Stimulated activated CD8-positive, alpha-beta memory T cell treated with anti-CD3 and anti-CD28 coated beads, Interleukin-12 subunit alpha, Interleukin-12 subunit beta, amount 100 ng/mL, for 4 hours (primary cell): Measurements from ENCODE around the gene DCP1A.

Experiments
- DNase-seq: peaks from one replicate; pipeline ENCODE4 v3.0.0-alpha.2; 2020; ENCODE audit warnings: low read depth

DCP1A gene

GRCh38 chr3:53243785-53244184 lies 103.6 kb downstream of the DCP1A start:
- no peak for DNase-seq

GRCh38 chr3:53243165-53243564 lies 104.2 kb downstream of the DCP1A start:
- no peak for DNase-seq

- DNase-seq: no peak
Observed at GRCh38 chr3:53242642-53243041, 104.7 kb downstream of the DCP1A start.

GRCh38 chr3:53242155-53242554 lies 105.2 kb downstream of the DCP1A start:
- no peak for DNase-seq

DNA sequence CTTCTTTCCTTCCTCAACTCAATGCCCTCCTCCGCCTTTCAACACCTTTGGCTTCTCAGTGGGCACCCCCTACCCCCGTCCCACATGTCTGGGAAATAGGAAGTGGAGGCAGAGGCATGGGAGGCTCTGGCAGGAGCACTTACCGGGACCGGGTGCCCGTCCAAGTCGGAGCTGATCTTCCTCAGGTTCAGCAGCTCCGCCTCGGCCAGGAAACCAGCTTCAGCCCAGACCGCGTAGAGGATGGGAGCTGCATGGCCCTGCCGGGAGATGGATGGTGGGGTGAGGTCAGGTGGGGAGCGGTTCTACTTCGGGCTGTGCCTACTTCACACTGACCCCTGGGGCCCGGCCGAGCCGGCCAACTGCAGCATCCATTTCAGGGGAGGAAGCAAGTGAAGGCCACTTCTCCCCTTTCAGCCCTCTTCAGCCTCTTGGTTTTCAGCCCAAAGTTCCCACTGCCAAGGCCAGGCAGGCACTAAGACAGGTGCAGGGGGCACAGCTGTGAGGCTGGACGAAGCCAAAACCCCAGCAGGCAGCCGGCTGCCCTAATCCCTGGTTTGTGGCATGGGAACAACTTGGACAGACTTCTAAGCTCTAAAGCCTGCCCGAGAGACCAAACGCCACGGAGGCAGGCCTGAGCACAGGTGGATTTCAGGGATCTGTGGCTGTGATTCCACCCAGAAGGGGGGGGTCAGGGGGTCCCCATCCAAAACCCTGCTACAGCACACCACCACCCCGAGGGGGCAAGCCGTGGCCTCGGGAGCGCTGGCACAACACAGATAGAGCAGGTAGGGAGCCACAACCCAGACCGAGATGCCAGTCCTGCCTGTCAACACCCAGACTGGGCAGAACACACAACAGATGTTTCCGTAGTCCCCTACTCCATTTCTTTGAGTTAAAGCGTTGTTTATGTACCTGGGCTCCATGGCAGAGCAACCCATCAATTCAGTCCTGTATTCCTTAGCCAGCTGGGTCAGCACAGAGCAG lies 106.1 kb downstream of the DCP1A start:
- no peak for DNase-seq

DNA sequence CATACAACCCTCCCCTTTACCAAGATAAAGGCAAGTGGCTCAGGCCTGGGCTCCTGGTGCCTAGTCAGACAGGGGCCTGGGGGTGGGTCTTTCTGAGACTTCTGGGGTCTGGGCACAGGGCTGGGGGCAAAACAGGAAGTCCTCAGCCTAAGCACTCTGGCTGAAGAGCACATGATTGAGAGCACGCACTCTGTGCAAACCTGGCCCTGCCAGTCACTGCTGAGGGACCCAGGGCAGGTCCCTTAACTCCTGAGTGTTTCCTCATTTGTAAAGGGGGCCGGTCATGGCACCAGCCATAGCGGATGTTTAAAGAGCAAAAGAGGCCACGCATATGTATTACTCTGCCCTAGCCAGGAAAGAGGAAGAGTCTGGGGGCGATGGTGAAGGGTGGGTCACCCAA lies 107.5 kb downstream of the DCP1A start:
- no peak for DNase-seq

- no peak for DNase-seq
Observed at GRCh38 chr3:53238886-53239285, 108.5 kb downstream of the DCP1A start.

DNA sequence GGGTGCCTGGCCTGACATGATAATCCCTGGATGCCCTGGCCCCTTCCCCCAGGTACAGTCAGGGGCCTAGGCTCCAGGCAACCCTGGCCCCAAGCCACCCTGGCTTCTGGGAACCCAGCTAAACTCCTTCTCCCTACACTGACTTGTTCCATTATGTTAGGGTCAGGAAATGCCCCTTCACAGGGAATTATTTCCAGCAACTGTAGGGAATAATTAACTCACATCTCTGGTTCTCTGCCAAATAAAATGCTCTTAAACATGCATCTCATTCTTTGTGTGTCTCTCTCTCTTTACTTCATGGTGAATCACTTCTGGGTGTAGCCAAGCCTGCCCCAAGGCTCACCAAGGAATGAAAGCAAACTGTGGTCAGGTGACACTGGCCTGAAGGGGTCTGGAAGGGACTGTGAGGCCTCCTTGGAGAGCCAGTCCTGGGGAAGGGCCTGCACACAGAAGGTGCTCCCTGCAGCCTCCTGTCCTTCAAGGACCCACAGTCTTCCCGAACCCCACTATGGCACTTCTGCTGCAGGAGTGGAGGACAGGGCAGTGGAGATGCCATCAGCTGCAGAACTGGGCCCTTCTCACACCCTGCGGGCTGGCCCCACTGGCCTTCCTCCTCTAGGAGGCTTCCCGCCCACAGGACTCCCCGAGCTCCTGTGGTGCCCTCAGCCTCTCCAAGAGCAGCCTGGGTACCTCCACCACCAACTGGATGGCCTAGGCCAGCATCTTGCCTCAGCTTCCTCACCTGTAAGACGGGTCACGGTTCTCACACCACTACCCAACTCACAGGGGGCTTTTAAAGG lies 109.1 kb downstream of the DCP1A start:
- no peak for DNase-seq

- no peak for DNase-seq
Observed at GRCh38 chr3:53236112-53236841, 111.1 kb downstream of the DCP1A start.

DNA sequence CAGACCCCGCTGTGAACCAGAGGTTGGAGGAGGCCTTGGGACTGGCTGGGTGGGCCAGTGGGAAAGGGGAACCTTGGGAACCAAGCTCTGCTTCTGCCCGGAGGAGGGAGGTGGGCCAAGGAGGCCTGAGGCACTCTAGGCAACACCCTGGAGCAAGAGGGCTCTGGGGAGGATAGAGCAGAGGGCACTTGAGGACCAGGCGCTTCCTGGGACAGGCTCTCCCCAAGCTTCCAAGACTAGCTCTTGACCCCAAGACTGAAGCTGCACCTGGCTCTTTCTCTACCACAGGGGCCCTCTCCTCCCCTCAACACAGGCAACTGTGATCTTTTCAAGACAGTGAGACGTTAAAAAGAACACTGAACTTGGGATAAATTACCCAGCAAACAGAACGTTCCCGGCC lies 111.8 kb downstream of the DCP1A start:
- no peak for DNase-seq

GRCh38 chr3:53234841-53235232 lies 112.5 kb downstream of the DCP1A start:
- no peak for DNase-seq

DNA sequence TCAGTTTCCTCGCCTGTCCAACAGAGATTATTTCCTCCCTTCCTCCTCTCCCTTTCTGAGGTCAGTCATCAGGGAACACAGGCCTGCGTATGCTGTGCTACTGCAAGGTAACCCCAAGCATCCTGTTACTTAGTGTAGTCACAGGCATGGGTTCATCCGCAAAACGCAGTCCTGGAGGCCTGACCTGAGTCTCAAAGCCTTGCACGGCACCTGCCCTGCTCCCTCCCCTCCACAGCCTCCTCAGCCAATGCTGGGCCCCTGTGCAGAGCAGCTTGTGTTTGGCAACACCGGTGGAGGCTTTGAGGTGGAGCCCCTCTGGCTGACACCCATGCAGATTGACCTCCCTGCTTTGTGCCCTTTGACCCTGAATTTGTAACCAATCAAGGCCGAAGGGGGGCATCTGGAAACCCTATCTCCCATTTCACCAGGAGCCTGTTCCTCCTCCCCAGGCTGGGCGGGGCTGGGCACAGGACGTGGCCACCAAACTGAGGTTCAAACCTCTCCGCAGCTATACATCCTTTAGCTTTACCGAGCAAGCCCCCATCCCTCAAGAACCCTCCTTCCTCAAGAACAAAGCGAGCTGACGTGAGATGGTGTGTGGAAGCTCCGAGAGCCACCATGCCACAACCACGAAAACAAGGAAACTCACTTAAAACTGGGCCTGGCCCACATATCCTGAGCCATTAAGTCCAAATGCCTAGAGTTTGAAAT lies 113.1 kb downstream of the DCP1A start:
- DNase-seq: no peak
